Stimulated activated CD8-positive, alpha-beta memory T cell treated with anti-CD3 and anti-CD28 coated beads, Interleukin-4, amount 100 ng/mL, for 4 hours (primary cell): ENCODE measurements around the gene LHX3.

Experiments used
- DNase-seq, 2 donors: peaks; one replicate each; pipeline ENCODE4 v3.0.0-alpha.2; 2020; ENCODE audit warnings: low read depth in 2 of 2, low spot score in 1 of 2

Gene LHX3

DNA sequence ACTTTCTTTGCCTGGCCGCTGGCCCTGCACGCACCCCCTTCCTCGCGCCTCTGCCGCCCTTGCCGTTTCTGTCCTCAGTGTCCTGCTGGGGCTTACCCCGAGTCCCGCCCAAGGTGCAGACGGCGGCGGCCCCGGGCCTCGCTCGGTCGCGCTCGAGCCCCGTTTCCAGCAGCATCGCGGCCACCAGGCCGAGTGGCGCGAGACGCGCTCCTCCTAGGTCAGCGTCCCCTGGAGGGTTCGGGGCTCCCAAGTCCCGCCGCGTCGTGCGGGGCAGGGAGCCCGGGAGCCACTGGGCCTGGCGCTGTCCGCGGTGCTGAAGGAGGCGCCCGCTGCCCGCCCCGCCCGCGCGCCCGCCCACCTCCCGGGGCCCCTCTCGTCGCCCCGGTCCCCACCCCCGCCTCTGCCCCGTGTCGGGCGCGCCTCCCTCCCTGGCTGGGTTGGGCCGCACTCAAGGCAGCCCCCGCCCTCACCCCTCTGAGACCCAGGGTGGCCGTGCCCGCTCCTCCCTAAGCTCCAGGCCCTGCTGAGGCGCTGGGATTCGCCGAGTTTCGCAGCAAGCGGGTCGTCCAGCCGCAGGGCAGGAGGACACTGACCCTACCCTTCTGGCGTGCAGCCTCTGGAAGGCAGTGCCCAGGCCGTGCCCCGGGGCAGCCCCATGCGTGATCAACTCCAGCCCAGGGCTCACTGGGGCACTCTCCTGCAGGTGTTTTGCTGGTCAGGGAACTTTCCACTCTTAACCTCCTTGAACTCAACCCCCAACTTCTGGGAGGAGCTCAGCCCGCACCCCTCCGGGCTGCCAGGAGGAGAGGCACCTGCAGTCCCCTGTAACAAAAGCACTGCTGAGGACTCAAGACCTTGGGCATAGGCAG, at the start of gene LHX3:
Gene LHX3 (minus strand): TSS at position 291 of the 869 bp plus-strand sequence. CDS start 116 bp downstream, at position 175.
- no peak for DNase-seq

DNA sequence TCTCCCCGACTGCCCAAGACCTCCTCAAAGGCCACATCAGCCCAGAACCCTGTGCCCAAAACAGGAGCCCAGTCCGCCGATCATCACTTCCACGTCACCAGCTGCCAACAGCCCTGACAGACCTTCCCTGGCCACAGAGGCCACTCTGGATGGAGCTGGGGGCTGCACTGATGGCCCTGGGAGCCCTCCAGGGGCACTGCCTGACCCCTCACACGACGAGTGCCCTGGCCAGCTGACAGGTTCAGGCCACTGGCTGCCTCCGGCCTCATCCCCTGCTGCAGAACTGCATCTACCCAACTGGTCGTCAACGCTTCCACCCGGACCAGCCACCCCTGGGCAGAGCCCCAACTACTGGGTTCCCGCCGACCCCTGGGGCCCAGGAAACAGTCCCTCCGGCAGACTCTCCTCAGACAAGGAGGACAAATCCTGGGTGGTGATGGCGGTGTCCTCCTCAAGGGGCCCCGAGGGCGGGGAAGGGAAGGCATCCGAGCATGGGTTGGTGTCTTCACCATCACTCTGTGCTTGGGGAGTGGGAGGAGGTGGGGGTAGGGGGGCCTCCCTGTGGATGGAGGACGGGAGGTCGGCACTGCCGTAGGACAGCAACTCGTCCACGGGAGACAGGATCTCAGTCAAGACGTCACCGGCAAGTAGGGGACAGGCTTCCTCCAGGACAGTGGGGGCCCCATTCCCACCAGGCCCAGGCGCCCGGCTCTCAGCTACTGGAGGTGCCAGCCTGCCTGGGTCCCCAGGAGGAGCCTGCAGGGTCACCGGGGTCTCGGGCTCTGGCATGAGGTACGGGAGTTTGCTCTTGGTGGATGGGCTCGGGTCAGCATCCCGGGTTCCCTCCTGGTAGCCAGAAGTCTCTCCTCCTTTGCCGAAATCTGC, 48.6 kb upstream of the LHX3 start:
- DNase-seq: no peak

DNA sequence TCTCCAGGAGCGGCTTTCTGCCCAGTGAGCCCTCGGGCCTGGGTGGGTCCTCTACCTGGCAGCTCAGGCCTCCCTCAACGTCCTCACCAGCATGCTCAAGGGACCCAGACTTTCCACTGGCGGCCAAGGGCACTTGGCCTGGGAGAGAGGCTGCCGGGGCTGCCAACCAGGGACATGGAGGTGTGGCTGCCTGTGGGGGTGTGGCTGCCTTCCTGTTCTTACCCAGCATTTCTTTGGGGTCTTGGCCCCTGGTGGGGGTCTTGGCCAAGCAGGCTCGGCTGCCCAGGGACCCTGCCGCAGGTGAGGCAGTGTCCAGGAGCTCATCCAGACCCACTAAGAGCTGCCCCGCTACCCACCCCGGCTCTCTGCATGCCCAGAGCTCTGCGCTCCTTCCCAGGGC, 47.9 kb upstream of the LHX3 start:
- no peak for DNase-seq

DNA sequence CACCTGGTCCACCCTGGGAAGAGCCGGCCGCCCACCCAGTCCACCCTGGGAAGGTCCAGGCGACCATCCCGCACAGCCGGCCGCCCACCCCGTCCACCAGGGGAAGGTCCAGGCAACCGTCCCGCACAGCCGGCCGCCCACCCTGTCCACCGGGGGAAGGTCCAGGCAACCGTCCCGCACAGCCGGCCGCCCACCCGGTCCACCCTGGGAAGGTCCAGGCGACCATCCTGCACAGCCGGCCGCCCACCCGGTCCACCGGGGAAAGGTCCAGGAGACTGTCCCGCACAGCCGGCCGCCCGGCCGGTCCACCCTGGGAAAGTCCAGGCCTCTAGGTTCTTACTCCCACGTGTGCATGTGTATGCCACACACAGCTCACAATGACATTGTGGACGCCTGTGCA, 47.4 kb upstream of the LHX3 start:
- no peak for DNase-seq

DNA sequence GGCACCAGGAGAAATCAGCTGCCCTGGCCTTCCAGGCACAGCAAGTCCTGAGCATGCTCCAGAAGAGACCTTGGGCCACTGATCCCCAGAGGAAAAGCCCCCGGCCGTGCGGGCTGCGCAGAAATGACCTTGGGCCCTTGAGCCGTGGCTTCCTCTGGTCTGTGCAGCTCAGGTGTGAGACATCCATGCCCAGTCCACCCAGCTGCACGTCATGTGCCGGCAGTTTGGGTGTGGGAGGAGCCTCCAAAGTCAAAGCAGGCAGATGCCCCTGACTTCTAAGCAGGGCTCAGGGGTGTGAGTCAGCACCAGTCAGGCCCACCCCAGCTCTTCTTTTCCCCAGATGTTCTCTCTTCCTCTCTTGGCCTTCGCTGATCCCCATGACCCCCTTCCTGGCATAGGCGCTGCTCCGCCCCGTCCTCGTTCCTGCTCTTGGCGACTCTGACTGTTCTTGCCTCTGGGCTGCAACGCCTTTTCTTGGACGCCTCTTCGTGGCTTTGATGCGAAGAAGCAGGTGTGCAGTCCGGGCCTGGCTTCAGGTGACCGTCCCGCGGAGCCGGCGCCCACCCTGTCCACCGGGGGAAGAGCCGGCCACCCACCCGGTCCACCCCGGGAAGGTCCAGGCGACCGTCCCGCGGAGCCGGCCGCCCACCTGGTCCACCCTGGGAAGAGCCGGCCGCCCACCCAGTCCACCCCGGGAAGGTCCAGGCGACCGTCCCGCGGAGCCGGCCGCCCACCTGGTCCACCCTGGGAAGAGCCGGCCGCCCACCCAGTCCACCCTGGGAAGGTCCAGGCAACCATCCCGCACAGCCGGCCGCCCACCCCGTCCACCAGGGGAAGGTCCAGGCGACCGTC, 46.6 kb upstream of the LHX3 start:
- no peak for DNase-seq

DNA sequence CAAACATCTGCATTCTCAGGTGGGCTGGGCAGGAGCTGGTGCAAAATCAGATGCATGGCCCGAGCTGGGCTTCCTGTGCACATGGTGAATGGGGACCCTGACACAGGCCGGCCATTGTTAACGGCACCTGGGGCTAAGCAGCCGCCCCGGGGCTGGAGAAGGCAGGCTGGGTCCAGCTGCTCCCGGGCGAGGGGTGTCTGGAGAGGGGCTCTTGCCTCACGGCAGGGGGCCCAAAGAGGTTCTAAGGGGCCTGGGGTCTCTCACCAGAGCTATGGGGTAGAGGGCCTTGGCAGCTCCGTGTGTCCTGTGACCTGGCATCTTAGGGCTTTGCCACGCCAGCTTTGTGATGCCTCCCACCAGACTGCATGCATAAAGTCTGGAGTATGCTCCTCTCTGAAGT, 45.7 kb upstream of the LHX3 start:
- no peak for DNase-seq

DNA sequence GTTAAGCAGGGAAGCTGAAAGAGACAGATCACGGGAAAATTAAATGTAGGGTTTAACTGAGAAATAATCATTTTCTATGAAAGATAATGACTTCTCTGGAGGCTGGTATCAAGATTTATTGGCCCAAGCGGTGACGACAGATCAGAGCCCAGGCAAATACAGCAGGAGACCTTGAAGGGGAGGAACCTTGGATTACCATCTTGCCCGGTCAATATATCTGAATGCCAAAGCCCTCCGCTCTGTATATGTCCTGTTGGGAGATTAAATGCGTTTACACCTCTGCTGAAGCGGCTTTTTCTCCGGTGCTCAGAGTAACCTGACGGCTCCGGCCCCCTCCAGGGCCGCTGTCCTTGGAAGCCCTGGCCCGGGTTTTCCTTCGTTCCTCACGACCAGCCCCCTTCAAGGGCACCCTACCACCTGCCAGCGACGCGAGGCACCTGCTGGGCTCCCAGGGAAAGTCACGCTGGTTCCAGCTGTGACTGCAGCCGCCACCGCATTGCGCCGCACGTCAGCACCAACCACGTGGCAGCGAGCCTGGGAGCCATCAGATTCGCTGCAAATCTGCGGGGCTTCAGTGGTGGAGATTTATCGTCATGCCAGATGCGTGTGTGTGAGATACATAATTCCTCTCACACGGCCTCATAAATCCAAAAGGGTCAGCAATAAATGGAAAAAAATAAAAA, 45.1 kb upstream of the LHX3 start:
- DNase-seq: no peak

DNA sequence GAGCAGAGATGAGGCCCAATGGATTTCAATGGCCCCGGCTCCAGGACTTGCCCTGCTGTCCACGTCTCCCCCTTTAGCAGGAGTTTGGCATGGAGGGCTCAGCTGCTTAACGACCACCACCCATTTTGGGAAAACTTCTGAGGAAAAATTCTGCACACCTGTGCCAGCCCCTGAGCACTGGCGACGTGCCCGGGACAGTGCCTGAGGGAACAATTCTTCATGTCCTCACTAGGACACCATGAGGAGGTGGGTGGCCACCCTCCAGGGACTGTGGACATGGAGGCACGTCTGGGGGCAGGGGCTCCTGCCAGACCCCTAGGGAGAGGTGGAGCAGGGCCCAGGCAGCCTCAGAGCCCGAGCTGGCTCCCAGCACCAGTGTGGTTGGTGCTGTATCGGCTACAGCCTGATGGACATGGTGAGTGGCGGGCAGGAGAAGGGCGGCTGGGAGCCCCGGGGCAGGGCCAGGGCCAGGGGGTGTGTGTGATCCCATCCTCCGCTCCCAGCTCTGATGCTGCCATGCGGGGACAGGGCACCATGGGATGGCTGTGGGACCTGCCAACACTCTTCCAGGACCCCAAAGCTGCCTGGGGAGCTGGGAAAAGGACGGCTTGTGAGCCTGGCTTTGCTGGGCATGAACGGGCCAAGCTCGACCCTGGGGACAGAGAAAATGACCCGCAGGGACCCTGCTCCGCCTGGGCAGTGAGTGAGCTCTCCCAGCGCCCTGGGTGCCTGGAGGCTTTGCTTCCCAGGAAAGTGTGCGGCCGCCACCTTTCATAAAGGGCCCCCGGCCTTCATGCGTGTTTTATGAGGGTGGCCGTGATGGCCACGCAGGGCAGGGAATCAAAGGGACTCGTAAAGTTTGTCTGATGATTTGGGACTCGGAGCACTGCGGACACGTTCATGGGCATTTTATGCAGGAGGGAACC, 44.3 kb upstream of the LHX3 start:
- no peak for DNase-seq

DNA sequence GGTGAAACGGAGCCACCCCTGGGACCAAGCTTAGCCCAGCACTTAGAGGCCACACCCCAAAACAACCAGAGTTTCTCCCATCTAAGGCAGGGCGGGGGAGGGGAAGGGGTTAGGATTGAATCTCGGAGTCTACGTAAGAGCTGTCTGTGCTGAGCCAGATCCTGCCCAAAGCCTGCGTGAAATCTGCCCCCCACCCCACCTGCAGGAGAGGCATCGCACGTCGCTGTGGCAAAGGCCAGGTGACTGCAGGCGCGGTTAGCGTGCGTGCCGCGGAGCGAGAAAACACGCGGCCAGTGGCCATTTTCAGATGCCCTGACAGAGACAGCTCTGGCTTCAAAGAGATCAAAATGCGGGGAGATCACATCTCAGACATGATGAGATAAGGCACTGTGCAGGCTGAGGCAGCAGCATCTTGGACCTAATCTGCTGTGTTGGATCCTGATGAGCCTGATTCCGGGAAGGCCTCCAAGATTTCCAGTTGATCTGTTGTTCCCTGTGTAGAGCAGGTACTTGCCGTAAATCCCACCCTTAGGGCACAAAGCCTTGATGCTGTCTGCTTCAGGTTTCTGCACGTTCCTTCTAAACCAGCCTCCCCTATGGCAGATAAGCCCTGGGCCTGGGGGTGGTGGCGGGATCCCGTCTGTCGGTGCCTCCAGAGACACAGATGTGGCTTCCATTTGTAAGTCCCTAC, 43.2 kb upstream of the LHX3 start:
- DNase-seq: no peak

DNA sequence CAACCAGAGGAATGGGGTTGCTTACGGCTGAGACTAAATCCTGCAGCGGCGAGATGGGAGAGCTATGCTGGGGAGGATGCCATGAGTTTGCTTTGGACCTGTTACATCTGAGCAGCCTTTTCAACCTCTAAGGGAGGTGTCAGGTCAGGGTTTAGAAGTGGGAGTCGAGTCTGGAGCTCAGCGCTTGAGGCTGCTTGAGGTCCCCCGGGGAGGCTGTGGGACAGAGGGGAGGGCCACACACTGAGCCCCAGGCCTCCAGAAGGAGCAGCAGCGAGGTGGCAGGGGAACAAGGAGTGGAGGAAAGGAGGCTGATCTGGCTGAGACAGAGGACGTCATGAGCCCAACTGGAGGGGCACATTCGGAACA, 42.6 kb upstream of the LHX3 start:
- DNase-seq: no peak

DNA sequence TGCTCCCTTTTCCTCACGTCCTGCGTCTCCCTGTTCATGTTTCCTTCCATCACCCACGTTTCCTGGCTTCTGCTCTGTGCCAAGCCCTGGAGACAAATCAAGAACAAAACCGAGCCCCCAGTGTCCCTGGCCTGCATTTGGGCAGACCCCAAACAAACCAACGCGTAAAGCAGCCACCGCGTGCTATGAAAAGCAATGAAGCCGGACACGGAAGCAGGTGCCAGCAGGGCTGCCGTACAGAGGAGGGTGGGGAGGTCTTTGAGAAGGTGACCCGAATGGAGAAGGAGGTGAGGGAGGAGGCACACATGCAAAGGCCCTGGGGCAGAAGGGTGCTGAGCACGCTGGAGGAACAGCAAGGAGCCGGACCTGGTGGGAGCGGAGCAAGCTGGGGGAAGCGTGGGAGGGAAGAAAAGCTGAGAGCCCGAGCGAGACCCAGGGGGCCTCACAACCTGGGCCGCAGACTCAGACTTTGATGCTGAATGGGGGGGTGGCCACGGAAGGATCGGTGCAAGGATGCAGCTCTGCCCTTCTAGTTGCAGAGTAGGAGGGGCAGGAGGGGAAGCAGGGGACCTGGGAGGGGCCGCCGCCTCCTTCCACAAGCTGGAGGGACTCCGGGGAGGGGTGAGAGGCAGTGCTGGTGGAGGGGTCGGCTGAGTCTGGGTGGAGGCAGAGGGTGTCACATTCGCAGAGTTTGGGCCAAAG, 42.1 kb upstream of the LHX3 start:
- no peak for DNase-seq

DNA sequence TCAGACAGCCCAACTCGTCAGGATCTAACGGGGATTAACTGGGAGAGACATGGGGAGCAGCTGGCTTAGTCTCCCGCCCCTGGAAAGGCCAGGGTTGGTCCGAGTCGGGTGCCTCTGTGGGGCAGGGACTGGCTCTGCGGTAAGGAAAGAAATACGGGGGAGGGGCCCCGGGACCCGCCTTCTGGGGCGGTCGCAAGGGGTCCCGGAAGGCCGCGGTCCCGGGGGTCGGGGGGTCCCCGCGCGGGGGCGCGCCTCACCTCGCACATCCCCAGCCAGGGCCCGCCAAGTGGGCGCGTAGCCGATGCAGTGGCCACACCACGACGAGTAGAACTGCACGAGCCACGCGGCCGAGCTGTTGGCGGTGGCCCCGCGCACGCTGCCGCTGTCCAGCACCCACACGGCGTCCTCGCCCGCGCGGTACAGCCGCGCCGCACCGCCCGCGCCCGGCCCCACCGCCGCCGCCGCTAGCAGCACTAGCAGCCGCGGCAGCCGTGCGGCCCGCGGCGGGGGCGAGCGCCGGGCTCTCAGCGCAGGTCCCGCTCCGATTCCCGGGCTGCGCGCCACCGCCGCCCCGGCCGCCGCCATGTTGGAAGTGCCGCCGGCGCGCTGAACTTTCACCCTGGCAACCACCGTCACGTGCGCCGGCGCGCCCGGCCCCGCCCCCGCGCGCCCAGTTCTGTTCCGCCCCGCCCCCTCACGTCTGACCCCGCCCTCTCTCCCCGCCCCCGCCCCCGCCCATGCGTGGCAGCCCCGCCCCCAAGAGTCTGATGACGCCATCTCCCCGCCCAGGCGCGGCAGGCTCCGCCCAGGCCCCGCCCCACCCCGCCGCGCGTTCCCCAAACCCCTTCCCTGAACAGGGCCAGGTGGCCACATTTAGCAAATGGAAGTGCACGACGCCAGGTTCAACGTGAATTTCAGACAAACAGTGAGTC, 40.6 kb upstream of the LHX3 start, which contains the start of gene QSOX2:
Gene QSOX2 (minus strand): TSS at position 594 of the 932 bp plus-strand sequence. CDS start 9 bp downstream, at position 585.
- DNase-seq: peak; percentile 67 to 68

DNA sequence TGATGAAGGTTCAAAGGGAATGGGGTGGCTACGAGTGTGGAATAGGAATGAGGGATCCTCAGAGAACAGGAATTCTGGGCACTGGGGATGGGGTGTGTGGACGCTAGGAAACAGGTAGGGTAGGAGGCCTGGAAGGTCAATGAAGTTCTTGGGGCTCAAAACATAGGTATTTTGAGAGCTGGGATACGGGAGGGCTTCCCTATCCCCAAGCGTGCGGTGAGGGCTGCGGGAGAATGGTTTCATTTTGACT, 40.0 kb upstream of the LHX3 start:
- no peak for DNase-seq

DNA sequence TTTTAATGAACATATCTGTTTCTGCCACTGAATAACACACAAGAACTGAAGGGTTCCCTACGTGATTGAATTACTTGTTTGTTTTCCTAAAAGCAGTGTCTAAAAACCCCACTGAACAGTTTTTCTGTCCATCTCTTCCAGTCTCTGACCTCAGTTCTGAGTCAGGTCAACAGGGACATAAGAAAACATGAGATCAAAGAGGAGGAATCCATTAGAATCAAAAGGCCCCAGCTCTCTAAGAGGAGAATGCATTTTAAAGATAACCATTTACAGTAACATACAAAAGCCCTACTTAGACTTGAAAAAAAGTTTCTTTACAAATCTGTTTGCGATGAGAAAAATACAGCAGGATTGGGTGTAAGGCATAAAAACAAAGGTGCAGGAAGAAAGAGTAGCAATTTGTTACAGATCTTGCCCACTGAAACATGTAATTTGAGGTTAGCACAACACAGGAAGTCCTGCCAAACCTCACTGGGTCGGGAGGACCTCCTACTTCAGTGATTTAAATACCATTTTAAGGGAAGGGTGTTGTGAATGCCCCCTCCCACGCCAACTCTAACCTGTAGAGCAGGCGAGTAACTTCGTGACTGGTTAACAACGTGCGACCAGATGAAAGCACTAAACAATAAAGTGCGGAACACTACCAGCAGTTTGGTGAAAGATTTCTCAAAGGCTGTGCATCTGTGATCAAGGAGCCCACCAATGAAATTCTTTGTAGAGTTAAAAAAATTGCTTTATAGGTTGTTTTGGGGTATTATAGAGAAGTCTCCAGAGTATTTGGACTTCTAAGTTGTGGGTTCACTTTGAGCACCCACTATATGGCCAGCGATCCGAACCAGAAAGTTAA, 39.4 kb upstream of the LHX3 start:
- DNase-seq: peak; percentile 39 to 60

DNA sequence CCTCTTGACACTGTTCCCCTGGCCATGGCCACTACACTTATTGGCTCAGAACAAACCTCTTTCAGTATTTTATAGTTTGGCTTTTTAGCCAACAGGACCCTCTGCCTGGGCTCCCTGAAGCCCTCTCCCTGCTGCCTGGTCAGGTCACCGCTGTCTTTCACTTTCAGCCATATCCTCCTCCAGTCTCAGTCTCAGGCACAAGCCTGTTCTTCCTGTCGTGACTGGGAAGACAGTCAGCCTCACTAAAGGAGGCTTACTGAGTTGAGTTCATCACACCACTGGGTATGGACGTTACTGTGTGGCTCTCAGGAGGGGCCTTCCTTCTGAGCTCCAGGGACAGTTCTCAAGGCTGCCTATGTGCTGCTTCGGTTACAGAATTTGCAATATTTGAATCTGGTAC, 38.7 kb upstream of the LHX3 start:
- DNase-seq: no peak

DNA sequence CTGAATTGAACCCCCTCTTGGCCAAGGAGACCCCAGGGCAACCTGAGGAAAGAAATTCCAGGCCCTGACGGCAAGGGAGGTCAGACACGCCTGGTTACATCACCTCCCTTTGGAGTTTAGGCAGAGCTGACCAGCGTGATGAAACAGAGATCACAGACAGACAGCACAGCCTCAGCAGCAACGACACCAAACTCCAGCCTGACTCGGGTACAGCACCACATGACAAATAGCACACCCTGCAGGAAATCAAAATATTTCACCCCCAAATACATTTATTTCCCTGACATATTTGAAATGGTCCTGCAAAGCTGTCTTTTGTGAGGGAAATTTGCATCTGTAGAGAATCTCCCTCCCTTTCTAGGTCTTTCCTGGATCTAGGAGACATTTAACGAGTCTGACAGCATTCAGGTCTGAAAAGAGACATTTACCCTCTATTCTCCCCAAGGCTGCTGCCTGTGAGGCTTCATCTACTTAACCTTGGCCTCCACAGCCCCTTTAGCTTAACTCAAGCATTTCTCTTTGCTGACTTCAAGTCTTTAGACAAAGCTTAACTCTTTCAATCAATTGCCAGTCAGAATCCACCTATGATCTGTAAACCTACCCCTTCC, 38.1 kb upstream of the LHX3 start:
- no peak for DNase-seq
